KOPT-K1 (cell line): ENCODE data around the gene CFAP77.

Source experiments
- H3K27ac ChIP-seq: fragments of 200-600 bp; sonication (generic); 2 replicates; pipeline ENCODE4 v1.5.1; 2016; ENCODE audit warnings: antibody characterized with exemption, mild to moderate bottlenecking, low read depth, low read length; ENCODE audit not compliant: poor library complexity, severe bottlenecking
- H3K36me3 ChIP-seq: fragments of 200-600 bp; sonication (generic); 2 replicates; pipeline ENCODE4 v1.5.1; 2017; ENCODE audit warnings: antibody characterized with exemption, mild to moderate bottlenecking, low read length, moderate library complexity; ENCODE audit not compliant: insufficient read depth
- H3K9me3 ChIP-seq: fragments of 200-600 bp; sonication (generic); 2 replicates; pipeline ENCODE4 v1.5.1; 2017; ENCODE audit warnings: antibody characterized with exemption, low read length, mild to moderate bottlenecking; ENCODE audit not compliant: insufficient read depth, poor library complexity, severe bottlenecking

Gene CFAP77

DNA sequence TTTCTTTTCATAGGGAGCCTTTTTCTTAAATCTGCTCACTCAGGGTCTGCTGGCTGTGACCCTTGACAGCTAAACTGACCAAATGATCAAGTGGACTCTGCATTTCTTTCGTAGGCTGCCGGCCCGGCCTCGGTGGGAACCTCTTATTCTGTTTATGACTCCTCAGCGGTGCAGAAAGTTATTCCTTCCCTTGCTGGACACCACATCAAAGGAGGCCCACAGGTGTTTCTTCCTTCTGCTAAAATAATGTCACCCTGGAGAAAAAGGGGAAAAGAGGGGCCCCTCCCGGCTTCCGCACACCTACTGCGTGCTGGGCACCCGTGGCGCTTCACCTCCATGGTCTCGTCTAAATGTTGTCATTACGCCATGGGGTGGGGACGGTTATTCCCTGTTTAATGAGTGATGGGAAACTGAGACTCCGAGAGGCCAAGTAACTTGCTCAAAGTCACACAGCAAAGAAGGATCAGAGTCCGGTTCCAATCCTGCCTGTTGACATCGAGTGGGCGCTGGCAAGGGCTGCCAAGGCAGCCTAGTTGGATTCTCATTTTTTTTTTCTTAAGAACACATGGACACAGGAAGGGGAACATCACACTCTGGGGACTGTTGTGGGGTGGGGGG, 72.3 kb downstream of the CFAP77 start:
- Histone ChIP-seq H3K27ac (no peak overlapping the region), H3K9me3 (no peaks in the 10 kb centered on the region), H3K36me3 (no peaks in the 10 kb centered on the region)

DNA sequence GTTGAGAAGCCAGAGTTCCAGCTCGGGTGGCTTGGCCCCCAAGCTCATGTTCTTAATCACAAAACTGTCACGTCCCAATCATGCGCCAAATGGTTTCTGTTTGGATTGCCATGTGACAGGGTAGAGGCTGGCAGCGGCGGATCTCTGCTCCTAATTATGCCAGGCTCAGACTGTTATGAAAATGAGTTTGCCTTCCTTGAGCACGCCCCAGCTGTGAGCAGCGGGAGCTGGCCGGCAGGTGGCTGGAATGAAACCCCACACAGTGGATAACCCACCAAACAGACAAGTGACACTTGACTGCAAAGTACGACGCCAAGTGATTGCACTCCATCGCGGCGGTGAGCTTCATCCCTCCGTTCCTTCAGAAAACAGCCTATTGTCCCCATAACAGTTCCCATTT, 75.4 kb downstream of the CFAP77 start:
- Histone ChIP-seq H3K9me3 (no peaks in the 10 kb centered on the region), H3K27ac (no peak overlapping the region), H3K36me3 (no peaks in the 10 kb centered on the region)

DNA sequence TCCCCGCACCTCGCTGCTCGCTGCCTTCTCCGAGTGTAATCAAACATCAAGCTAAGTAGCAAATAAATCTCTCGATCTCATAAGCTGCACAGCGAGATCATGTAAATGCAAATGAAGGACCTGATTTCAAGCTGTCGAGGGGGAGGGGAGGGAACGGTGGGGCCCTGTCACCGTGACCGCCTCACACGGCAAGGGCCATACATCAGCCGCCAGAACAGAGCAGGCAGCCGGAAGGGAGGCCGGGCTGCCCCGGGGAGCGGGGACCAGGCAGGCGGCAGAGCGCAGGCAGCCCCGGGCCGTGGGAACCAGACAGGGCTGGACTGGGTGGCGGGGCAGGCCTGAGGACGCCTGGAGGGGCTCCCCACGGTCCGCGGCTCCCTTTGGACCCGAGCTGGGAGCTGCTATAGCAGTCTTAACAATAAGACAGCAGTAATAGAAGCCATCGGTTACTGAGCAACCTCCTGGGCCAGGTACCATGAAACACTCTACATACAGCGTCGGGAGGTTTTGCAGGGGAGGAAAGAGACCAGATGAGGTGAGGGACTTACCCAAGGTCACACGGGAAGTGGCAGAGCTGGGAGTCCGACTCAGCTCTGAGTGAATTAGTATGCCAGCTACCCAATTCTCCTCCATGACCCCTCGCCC, 76.8 kb downstream of the CFAP77 start:
- no peaks in the 10 kb centered on the region for H3K9me3 ChIP-seq
- H3K27ac ChIP-seq = no peak overlapping the region
- no peaks in the 10 kb centered on the region for H3K36me3 ChIP-seq

DNA sequence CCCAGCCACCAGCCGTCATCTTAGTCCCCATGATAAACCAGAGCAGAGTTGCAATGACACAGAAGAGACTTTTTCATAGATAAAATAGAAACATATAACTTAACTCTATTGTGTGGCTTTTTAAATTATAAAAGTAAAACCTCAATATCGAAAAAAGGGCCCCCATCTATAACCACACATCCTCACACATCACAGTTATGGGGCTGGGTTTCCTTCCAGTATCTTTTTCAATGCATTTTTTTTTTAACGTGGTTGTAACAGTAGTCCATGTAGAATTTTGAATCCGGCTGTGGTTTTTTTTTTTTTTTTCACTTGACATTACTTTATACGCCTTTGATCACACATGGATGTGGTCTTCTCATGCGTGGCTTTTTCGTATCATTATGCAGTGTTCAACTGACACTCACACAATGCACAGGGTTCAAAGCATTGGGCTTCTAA, 77.4 kb downstream of the CFAP77 start:
- H3K9me3 ChIP-seq = no peaks in the 10 kb centered on the region
- H3K36me3 ChIP-seq = no peaks in the 10 kb centered on the region
- H3K27ac ChIP-seq = no peak overlapping the region

DNA sequence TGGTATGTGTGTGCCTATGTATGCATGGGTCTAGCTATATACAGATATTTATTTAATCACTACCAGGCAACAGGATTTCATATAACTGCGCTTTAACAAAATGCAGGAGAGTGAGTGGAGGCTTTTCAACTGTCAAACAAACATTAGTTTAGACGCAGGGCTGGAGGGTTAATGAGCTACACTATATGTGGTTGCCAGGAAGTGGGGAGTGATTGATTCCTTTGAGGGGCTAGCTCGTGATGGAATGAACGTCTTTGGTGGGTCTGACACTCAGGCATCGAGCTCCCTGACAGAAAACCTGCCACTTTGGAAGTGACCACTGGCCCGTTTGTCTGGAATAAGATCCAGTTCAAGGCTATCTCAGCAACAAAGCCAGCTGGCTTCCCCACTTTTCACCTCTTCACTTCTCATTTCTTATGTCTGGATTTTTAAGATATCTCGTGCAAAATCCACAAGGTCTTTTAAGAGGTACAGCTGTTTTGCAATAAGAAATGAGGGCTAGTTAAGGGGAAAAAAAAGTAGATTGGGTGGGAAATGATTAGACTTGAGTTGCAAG, 78.0 kb downstream of the CFAP77 start:
- Histone ChIP-seq H3K36me3 (no peaks in the 10 kb centered on the region), H3K9me3 (no peaks in the 10 kb centered on the region), H3K27ac (no peak overlapping the region)

DNA sequence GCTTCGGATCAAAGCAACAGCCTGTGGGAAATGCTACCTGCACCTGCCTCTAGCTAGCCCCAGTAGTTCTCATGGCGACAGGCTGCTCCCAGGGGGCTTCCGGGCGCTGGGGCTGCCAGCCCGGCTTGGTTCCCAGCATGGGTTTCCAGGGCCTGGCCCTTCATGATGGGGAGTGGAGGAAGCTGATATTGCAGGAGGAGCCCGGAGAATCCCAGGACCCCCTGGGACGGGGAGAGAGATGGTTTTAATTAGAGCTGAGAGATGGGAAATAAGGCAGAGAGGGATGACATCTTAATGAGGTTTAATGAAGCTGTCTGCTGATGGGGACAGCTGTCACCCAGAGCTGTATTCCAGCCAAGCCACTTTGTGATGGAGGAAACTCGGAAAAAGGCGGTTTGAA, 78.6 kb downstream of the CFAP77 start:
- Histone ChIP-seq H3K9me3 (no peaks in the 10 kb centered on the region), H3K36me3 (no peaks in the 10 kb centered on the region), H3K27ac (no peak overlapping the region)

DNA sequence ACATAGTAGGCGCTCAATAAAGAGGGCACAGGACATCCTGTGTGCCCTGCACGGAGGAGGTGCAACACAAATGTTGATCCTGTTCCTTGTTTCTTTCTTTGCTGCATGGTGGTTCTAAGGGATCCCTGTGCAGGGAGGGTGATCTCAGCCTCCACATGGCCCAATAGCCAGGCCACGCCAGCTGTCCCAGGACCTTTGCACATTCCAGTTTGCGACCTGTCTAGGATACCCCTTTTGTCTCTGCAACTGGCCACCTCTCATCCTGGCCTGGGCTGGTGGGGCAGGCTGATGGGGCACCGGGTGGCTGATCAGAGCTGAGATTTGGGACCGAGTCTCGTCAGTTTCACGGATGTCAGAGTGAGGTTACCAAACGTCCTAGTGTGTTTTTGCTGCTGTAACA, 79.5 kb downstream of the CFAP77 start:
- H3K9me3 ChIP-seq = no peaks in the 10 kb centered on the region
- H3K27ac ChIP-seq = no peak overlapping the region
- H3K36me3 ChIP-seq = no peaks in the 10 kb centered on the region

DNA sequence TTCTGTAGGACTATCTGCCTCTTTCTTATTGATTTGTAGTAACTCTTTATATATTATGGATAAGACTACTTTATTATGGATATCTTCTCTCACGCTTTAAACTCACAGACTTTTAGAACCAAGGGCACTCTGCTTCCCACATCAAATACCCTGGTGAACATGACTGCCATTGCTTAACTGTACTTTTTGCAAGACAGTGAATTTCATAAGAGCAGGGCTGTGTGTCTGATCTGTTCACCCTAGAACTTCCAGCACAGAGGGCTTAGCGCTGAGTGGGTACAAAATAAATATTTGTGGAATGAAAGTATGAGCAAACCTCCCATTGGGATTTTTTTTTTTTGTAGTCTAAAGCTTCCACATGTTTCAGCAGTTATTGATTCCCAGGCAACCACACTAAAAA, 84.8 kb downstream of the CFAP77 start:
- H3K9me3 ChIP-seq = no peaks in the 10 kb centered on the region
- H3K27ac ChIP-seq = no peak overlapping the region
- no peaks in the 10 kb centered on the region for H3K36me3 ChIP-seq

DNA sequence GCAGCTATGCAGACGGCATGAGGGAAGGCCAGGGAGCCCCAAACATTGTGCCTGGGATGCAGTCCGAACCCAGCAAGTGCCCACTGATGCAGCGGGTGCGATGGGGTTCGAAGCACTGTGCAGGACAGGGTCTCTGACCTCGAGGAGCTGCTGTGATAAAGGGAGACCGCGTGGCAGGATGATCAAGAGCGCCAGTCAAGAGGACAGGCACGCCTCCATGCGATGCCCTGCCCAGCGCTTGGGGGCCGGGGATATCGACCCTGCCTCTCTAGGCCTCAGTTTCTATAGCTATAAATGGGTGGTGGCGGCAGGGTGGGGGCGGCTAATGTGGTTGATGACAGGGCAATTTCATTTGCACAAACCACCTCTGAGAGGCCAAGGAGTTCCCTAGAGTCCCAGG, 87.7 kb downstream of the CFAP77 start:
- Histone ChIP-seq H3K9me3 (no peaks in the 10 kb centered on the region), H3K36me3 (no peaks in the 10 kb centered on the region), H3K27ac (no peak overlapping the region)

DNA sequence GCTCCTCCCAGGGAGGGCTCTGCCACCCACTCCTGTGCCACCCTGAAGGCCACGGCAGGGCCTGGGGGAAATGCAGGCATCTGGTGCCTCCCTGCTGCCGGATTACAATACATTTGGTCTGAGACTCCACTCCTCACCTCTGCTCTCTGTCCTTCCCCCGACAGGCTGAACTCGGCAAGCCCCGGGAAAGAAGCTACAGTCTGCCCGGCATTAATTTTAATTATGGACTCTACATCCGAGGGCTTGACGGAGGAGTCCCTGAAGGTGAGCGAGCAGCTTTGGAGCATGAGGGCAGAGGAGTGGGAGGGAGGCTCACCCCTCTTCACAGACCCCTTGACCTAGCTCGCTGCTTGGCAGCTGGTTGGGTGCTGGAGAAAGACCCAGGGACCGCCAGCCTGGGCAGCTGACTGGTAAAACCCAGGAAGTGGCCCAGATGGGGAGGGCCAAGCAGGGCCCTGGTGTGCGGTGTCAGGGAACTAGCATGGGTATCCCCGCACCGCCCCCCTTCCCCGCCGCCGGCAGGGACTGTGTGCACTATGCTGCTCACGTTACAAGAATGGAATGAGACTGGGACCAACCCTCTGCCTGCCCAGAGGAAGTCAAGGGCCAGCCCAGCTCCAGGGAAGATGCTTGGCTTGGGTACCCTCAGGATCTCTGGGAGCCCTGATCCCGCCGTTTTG, 88.7 kb downstream of the CFAP77 start:
- H3K9me3 ChIP-seq = no peaks in the 10 kb centered on the region
- H3K27ac ChIP-seq = no peak overlapping the region
- H3K36me3 ChIP-seq = no peaks in the 10 kb centered on the region

DNA sequence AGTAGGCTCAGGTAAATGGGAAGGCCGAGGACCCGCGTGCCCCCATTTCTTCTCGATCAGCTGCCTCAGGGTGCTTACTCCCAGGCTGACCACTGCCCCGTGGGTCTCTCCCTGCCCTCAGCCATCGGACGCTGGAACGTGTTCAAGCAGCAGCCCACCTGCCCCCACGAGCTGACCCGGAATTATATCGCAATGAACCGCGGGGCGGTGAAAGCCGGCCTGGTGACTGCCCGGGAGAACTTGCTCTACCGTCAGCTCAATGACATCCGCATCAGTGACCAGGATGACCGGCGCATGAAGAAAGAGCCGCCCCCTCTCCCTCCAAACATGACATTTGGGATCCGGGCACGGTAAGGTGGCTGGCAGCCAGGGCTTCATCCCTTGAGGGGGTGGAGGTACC, 89.2 kb downstream of the CFAP77 start:
- no peak overlapping the region for H3K27ac ChIP-seq
- no peaks in the 10 kb centered on the region for H3K9me3 ChIP-seq
- no peaks in the 10 kb centered on the region for H3K36me3 ChIP-seq

DNA sequence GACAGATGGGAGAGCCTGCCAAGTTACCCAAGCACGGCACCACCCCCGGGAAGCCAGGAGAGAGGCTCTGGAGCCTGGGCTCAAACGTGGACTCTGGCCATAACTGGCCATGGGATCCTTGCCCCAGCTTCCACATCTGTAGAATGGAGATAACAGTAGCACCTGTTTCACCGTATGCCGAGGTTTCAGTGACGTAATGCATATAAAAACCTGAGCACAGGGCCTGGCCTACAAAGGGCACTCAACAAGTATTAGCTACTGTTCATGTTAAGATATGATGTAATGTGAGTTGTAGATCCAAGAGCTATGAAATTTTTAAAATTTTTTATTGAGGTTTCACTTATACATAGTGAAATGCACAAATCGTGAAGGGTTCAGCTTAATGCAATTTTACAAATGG, 90.2 kb downstream of the CFAP77 start:
- Histone ChIP-seq H3K36me3 (no peaks in the 10 kb centered on the region), H3K27ac (no peak overlapping the region), H3K9me3 (no peaks in the 10 kb centered on the region)

DNA sequence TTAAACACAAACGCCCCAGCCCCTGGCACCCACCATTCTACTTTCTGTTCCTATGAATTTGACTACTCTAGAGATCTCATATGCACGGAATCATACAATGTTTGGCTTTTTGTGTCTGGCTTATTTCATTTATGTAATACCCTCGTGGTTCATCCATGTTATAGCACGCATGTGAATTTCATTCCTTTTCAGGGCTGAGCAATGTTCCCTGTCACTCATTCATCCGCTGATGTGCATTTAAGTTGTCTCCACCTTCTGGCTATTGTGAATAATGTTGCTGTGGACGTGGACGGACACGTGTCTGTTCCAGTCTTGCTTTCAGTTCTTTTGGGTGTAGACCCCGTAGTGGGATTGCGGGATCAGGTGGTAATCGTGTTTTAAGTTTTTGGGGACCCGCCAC, 92.5 kb downstream of the CFAP77 start:
- H3K9me3 ChIP-seq = no peaks in the 10 kb centered on the region
- no peak overlapping the region for H3K27ac ChIP-seq

DNA sequence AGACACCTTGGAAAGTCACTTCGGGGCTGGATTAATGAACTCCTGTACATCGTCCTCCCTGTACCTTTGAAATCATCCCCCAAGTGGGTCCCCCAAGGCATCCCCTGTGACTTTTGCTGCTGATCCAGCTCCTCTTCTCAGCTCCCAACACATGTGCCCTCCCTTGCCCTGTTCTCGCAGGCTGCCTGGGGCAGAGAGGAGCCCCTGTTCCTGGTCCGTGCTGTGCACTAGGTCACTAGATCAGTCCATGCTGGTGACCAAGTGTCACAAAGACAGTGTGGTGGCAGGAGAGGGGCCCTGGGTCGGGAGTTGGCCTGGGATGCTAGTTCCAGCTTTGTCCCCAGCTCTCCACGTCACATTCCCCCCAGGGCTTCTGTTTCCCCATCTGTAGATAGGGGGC, 93.1 kb downstream of the CFAP77 start:
- Histone ChIP-seq H3K27ac (no peak overlapping the region), H3K36me3 (no peaks in the 10 kb centered on the region), H3K9me3 (no peaks in the 10 kb centered on the region)

More for the DNA sequence above, 92.5 kb downstream of the CFAP77 start:
- H3K36me3 ChIP-seq = no peaks in the 10 kb centered on the region

DNA sequence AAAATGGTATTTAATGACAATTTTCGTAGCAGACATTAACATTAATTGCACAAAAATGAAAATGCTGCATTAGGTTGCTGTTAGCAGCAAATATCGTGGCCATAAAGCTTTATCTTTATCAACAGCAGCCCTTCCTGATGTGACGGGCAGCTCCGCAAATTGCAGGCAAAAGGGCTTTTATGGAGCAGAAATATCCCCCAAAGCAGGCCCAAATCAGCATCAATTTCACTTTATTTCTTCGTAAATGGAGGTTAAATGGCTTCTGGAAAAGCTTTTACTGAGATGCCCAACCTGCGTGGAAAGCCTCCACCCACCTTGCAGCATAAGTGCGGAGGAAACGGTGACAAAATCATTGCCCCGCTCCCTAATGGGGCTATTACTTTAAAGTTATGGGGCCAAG, 94.5 kb downstream of the CFAP77 start:
- H3K36me3 ChIP-seq = no peaks in the 10 kb centered on the region
- H3K9me3 ChIP-seq = no peaks in the 10 kb centered on the region
- no peak overlapping the region for H3K27ac ChIP-seq
